HG03558 (cell line): ENCODE data around the gene RPL41.
"Not testable (repeated sequence)": the region's sequence is repeated elsewhere in the genome, so short reads cannot be mapped to it uniquely, and the experiment has no call there.

Experiments
- ATAC-seq: cut with Tn5 transposase; IDR thresholded peaks from one replicate; pipeline ENCODE4 v1.9.1; 2021; ENCODE audit warnings: moderate number of reproducible peaks; ENCODE audit not compliant: unreplicated experiment; ENCODE audit errors: extremely low read depth

Gene RPL41

DNA sequence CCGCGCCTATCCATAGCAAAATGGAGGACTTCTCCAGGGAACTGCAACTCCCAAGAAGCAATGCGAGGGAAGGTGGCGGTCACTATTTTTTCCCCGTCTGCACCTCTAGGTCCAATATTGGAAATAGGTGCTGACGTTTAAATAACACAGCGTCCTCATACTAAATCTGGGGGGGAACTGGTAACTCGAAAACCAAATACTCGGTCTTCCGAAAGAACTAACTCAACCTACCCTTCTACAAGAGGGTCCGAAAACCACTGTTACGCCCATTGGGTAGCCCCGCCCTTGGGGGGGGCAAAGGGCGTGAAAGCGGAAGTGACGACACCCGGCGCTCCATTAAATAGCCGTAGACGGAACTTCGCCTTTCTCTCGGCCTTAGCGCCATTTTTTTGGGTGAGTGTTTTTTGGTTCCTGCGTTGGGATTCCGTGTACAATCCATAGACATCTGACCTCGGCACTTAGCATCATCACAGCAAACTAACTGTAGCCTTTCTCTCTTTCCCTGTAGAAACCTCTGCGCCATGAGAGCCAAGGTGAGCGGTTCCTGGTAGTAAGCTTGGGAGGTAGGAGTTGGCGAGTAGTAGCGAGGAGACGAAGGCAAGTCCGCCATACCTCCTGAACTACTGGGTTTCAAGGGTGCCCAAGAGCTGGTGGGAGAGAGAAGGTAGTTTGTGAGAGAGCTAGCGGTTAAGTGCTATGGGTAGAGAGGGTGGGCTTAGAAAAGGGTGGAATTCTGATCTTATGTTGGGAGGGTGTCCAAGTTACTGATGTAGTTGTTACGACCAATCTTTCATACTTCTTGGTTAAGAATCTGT, at the start of gene RPL41:
Gene RPL41 (plus strand): TSS at position 367 of the 815 bp plus-strand sequence.
- no peak for ATAC-seq

DNA sequence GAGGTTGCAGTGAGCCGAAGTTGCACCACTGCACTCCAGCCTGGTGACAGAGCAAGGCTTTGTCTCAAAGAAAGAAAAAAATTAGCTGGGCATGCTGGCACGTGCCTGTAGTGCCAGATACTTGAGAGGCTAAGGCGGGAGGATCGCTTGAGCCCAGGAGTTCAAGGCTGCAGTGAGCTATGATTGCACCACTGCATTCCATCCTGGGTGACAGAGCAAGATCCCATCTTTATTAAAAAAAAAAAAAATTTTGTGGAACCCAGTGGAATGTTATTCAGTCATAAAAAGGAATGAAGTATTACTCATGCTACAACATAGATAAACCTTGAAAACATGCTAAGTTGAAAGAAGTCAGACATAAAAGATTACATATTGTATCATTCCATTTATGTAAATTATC, 44.8 kb upstream of the RPL41 start:
- no peak for ATAC-seq

DNA sequence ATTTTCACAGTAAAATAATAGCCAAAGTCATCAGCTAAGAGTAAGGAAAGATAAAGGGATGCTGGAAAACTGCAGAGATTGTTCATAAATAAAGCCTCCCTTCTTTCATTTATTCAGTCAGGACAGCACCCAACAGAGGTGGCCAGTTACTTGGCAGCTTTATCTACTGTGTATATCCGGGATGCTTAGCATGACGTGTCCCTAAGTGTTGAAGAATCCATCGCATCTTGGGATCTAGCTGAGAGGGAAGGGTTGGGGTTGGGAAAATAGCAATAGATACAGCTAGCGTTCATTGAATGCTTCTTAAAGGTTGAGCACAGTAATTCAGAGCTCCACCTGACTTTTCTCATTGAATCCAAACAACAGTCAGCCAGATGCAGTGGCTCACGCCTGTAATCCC, 42.0 kb upstream of the RPL41 start:
- ATAC-seq = no peak

DNA sequence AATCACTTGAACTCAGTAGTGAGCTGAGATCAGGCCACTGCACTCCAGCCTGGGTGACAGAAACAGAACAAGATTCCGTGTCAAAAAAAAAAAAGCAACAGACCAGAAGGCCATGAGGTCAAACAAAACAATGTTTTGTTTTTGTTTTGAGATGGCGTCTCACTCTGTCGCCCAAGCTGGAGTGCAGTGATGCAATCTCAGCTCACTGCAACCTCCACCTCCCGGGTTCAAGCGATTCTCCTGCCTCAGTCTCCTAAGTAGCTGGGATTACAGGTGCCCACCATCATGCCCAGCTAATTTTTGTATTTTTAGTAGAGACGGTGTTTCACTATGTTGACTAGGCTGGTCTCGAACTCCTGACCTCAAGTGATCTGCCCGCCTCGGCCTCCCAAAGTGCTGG, 38.5 kb upstream of the RPL41 start:
- not testable (repeated sequence) for ATAC-seq

DNA sequence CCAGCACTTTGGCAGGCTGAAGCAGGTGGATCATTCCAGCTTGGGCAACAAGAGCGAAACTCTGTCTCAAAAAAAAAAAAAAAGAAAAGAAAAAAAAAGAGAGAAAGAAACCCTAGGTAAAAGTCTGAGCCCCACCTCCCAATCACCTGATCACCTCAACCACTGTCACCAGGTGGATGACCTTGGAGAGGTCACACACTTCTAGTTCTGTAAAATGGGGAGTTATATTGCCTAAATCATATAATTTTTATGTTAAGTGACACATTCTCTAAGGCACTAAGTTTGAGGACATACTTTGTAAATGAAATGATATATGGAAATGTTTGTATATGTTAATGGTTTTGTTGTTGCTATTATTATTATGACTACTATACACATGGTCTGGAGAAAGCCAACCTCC, 38.0 kb upstream of the RPL41 start:
- no peak for ATAC-seq

DNA sequence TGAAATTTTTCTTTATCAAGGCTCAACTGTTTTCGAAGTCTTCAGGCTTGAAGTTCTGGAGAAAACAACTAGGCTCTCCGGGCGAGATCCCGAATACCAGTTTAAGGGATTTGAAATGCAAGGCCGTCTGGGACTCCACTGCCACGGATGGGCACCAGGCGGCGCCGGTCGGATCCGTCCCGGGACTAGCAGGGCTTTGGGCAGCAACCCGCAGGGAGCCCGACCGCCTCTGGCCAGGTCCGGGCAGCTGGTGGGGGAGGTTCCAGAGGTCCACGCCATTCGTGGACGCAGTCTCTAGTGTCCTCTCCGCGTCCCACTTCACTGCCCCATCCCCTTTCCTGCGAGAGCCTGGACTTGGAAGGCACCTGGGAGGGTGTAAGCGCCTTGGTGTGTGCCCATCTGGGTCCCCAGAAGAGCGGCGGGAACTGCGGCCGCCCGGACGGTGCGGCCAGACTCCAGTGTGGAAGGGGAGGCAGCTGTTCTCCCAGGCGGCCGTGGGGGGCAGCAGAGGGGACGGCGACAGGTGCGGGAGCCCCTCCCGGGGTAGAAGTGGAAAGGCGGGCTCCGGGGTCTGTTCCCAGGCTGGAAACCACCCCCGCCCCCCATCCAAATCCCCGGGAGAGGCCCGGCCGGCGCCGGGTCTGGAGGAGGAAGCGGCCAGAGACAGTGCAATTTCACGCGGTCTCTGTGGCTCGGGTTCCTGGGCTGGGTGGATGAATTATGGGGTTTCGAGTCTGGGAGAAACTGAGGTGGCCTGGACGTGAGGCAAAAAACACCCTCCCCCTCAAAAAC, 37.3 kb upstream of the RPL41 start:
- ATAC-seq = no peak

DNA sequence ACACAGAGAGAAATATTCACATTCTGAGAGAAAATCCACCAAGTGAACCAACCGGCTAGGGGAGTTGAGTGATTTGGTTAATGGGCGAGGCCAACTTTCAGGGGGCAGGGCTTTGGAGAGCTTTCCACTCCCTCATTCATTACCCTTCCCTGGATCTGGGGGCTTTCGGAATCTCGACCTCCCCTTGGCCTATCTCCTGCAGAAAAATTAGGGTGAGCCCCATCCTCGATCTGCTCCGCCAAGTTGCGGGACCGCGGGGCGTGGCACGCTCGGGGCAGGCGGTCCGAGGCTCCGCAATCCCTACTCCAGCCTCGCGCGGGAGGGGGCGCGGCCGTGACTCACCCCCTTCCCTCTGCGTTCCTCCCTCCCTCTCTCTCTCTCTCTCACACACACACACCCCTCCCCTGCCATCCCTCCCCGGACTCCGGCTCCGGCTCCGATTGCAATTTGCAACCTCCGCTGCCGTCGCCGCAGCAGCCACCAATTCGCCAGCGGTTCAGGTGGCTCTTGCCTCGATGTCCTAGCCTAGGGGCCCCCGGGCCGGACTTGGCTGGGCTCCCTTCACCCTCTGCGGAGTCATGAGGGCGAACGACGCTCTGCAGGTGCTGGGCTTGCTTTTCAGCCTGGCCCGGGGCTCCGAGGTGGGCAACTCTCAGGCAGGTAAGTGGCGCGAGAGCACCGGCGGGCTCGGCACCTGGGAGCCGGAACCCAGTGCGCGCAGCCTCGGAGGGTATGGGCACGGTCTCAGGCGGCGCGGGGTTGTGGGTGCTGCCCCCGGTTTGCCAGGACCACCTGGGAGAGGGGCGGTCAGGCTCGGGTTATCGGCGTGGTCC, 36.5 kb upstream of the RPL41 start, which contains the start of gene ERBB3:
Gene ERBB3 (plus strand): TSS at position 443 of the 833 bp plus-strand sequence. CDS start 136 bp downstream, at position 579.
- ATAC-seq = no peak

DNA sequence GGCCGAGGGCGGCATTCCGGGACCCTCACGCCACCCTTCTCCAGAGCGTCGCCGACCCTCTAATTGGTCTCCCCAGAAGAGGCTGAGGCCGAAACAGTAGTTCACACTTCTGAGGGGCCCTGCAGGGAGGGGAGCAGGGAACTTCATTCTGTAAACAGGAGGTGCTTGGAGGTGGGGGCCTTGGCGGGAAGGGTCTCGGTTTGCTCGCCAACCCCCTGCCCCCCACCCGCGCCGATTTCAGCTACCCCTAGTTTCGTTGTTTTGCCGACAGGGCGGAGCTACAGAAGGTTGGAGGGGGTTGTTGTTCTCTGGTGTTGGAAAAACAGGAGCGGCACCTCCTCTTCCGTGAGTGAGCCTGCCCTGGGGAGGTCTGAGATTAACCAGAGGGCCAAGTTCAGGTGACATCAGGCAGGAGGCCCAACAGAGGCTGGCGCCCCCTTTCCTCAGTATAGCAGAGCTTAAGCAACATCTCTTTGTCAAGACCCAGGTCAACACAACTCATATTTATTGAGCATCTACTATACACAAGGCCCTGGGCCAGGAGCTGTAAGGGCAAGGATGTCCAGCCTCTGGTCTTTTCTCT, 35.8 kb upstream of the RPL41 start:
- no peak for ATAC-seq

DNA sequence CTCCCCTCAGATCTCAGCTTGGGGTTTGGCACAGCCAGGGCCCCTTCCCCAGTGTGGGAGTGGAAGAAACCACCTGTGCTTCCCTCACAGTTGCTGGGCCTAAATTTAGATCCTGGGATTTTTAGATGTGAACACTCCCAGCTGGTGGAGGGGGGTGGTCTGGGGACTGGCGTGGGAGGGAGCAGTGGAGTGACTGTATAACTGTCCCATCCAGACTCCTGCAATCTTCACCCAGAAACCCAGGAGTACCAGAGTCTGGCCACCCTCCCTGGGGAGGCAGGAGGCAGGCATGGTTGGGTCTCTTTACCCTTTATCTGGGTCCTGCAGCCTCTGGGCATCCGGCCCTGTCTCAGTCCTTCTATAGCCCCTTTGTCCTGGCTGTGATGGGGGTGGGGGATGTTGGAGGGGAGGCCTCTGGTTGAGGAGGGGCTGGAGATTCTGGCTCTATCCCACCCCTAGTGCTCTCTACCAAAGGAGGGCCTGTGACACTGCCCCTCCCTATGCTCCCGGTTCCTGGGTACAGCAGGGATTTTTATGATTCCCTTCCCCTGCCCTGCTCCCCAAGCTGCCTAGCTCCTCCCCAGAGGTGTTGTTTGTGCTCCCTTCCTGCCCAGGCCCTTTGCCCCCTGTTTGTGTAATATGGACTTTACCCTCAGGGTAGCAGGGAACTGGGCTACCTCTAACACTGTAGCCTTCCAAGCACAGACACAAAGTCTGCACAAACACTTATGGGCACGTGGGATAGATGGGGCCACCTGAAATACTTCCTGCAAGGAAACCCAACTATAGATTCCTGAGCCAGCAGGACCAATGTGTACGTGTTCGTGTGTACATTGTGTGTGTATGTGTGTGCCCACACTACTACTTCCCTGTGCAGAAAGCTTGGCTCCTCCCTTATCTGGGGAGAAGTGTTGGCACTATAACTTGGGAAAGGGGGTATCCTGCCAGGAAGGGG, 34.8 kb upstream of the RPL41 start:
- ATAC-seq = no peak

DNA sequence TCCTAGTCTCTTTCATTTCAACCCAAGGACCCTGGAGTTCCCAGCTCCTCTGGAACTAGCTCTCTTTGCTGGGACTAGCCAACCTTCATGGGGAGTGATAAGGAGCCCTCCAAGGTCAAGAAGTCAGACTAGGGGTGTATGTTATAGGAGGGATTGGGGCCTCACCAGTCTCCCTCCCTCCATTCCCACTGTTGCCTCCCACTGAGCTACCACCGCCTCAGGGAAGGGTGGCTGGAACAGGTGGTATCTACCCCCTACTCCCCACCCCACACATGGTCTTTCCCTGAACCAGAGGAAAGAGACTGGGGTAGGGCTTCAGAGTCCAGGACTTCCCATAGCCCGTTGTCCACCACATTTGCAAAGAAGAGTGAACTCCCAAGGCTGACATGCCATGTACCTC, 34.1 kb upstream of the RPL41 start:
- ATAC-seq = no peak

DNA sequence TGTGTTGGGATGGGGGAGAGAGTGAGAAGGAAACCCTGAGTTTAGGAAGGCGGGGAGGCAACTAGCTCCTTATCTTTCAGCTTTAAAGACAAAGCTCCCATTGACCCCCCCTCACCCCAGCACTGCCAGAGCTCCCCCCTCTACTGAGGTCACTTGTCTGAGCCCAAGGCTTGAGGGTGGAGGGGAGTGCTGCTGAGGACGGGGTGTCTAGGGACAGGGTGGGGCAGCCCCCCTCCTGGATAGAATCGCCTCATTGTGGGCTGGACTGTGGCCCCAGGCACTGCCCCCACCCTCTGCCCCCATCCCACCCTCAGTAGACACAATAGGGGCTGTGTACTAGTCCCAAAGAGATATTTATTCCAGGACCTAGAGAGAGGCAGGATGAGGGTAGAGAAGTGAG, 33.5 kb upstream of the RPL41 start:
- ATAC-seq = no peak

DNA sequence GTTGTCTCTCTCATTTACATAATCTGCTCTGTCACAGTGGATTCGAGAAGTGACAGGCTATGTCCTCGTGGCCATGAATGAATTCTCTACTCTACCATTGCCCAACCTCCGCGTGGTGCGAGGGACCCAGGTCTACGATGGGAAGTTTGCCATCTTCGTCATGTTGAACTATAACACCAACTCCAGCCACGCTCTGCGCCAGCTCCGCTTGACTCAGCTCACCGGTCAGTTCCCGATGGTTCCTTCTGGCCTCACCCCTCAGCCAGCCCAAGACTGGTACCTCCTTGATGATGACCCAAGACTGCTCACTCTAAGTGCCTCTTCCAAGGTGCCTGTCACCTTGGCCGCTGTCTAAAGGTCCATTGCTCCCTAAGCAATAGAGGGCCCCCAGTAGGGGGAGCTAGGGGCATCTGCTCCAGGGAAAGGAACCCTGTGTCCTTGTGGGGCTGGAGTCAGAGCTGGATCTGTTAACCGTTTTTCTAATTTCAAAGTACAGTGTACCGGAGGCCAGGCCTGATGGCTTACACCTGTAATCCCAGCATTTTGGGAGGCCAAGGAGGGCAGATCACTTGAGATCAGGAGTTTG, 31.4 kb upstream of the RPL41 start:
- ATAC-seq = no peak

DNA sequence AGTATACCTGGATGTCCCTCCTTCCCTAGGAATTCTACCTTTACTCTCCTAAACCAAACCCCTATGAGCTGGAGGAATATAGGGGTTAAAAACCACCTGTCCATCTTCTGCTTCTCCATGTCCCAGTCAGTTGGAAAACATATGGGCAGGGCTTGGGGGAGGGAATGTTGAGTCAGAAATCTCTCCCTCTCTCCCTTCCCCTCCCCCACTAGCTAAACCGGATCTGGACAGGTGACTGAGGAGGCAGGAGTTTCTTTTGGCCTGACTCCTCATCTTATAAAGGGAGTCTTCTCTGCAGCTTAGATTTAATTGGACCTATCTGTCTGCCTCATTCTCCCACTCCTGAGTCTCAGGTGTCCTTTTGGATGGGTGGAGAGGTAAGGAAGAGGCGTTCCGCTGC, 30.3 kb upstream of the RPL41 start:
- ATAC-seq = no peak

DNA sequence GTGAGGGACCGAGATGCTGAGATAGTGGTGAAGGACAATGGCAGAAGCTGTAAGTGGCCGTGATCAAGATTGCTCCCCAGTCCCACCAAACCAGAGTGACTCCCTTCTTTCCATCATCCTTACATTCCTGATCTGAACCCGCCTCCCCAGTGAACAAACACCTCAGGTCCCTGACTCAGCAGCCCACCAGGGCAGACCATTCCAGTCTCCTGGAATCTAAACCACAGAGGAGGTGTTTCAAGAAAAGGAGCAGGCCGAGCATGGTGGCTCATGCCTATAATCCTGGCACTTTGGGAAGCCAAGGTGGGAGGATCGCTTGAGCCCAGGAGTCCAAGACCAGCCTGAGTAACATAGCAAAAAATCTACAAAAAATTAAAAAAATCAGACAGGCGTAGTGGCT, 29.8 kb upstream of the RPL41 start:
- ATAC-seq = no peak

DNA sequence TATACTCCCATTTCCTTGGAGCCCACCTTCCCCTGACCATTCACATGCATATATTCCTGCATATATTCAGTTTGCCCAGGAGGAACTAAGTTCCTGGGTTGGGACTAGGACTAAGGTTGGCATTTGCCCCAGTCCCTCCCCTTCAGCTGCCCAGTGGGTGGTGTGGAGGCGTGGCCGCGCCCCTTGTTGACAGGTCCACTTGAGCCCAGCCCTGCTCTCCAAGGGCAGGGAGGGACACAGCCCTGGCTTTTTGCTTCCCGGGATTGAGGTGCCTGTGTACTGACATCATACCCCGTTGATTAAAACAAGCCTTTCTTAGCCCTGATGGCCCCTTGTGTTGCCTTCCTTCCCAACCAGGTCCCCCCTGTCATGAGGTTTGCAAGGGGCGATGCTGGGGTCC, 29.2 kb upstream of the RPL41 start:
- ATAC-seq = no peak

DNA sequence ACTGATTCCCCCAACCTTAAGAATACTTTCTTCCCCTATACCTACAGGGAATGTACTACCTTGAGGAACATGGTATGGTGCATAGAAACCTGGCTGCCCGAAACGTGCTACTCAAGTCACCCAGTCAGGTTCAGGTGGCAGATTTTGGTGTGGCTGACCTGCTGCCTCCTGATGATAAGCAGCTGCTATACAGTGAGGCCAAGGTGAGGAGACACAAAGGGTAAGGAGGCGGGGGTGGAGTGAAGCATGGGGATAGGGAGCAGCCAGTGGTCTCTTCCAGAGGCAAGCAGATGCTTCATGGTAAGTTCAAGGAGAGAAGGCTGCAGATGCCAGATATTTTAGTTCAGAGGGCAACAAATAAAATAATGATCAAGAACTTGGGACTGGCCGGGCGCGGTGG, 18.7 kb upstream of the RPL41 start:
- ATAC-seq = no peak

DNA sequence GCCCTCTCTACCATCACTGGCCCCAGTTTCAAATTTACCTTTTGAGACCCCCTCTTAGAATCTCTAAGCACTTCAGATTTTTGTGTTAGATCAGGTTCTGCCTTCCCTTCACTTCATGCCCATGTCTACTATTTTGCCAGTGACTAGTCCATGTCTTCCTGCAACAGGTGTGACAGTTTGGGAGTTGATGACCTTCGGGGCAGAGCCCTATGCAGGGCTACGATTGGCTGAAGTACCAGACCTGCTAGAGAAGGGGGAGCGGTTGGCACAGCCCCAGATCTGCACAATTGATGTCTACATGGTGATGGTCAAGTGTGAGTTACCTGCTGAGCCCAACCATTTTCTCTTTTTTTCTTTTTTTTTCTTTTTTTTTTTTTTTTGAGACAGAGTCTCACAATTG, 17.8 kb upstream of the RPL41 start:
- ATAC-seq = no peak

DNA sequence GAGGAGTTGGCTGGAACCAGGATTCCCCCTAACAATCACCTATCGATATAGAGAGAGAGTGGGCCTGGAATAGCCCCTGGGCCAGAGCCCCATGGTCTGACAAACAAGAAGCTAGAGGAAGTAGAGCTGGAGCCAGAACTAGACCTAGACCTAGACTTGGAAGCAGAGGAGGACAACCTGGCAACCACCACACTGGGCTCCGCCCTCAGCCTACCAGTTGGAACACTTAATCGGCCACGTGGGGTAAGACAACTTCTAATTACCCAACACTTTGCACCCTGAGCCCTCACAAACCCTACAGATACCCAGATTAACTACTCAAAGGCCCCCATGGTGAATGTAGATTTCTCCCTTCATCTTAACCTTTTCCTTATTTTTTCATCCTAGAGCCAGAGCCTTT, 16.6 kb upstream of the RPL41 start:
- ATAC-seq = no peak

DNA sequence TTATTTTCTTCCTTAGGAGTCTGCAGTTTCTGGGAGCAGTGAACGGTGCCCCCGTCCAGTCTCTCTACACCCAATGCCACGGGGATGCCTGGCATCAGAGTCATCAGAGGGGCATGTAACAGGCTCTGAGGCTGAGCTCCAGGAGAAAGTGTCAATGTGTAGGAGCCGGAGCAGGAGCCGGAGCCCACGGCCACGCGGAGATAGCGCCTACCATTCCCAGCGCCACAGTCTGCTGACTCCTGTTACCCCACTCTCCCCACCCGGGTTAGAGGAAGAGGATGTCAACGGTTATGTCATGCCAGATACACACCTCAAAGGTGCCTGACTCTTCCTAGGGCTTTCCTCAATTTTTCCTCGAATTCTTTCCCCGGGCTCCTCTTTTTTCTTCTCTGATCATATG, 15.4 kb upstream of the RPL41 start:
- ATAC-seq = no peak
